HEK293 (cell line): ENCODE measurements around the gene DIO1.

Experiments
- GLIS1 ChIP-seq: fragments of 450-650 bp; formaldehyde crosslinking; IDR thresholded peaks from 2 replicates; pipeline ENCODE4 v1.5.1; 2016; ENCODE audit warnings: missing biosample characterization, missing genetic modification characterization
- KLF1 ChIP-seq: fragments of 450-650 bp; formaldehyde crosslinking; IDR thresholded peaks from 2 replicates; pipeline ENCODE4 v1.5.1; 2016; ENCODE audit warnings: missing biosample characterization, missing genetic modification characterization
- SALL2 ChIP-seq: fragments of 450-650 bp; formaldehyde crosslinking; IDR thresholded peaks from 2 replicates; pipeline ENCODE4 v1.5.0; 2017; ENCODE audit warnings: missing biosample characterization, mild to moderate bottlenecking, missing genetic modification characterization, borderline replicate concordance
- SCRT1 ChIP-seq: fragments of 450-650 bp; formaldehyde crosslinking; IDR thresholded peaks from 2 replicates; pipeline ENCODE4 v1.5.1; 2016; ENCODE audit warnings: missing biosample characterization, missing genetic modification characterization, borderline replicate concordance
- SP3 ChIP-seq: fragments of 450-650 bp; formaldehyde crosslinking; IDR thresholded peaks from 2 replicates; pipeline ENCODE4 v1.5.1; 2016; ENCODE audit warnings: missing biosample characterization, missing genetic modification characterization
- ZBTB44 ChIP-seq: fragments of 450-650 bp; IDR thresholded peaks from 2 replicates; pipeline ENCODE4 v1.5.1; 2018; ENCODE audit warnings: missing biosample characterization, mild to moderate bottlenecking, missing genetic modification characterization
- ZNF133 ChIP-seq: fragments of 450-650 bp; formaldehyde crosslinking; IDR thresholded peaks from 2 replicates; pipeline ENCODE4 v1.5.1; 2016; ENCODE audit warnings: missing biosample characterization, missing genetic modification characterization
- ZNF140 ChIP-seq: fragments of 450-650 bp; formaldehyde crosslinking; IDR thresholded peaks from 2 replicates; pipeline ENCODE4 v1.5.1; 2016; ENCODE audit warnings: missing biosample characterization, missing genetic modification characterization
- ZNF174 ChIP-seq: fragments of 450-650 bp; formaldehyde crosslinking; IDR thresholded peaks from 2 replicates; pipeline ENCODE4 v1.5.0; 2017; ENCODE audit warnings: missing biosample characterization, mild to moderate bottlenecking, missing genetic modification characterization
- ZNF248 ChIP-seq: fragments of 450-650 bp; formaldehyde crosslinking; IDR thresholded peaks from 2 replicates; pipeline ENCODE4 v1.5.1; 2017; ENCODE audit warnings: missing biosample characterization, missing genetic modification characterization
- ZNF274 ChIP-seq, 2 experiments: fragments of 200-500 bp in 1 of 2; fragments of 450-650 bp in 1 of 2; sonication (Bioruptor generic) in 1 of 2; formaldehyde crosslinking in 1 of 2; IDR thresholded peaks; 2 replicates each; pipeline versions ENCODE4 v1.5.1 to v1.6.1; 2014 to 2016; ENCODE audit warnings: borderline replicate concordance in 1 of 2, inconsistent platforms in 1 of 2, low read length in 1 of 2, missing biosample characterization in 1 of 2, missing genetic modification characterization in 1 of 2
- ZNF324 ChIP-seq: fragments of 450-650 bp; formaldehyde crosslinking; IDR thresholded peaks from 2 replicates; pipeline ENCODE4 v1.5.1; 2016; ENCODE audit warnings: missing biosample characterization, missing genetic modification characterization
- ZNF341 ChIP-seq: fragments of 450-650 bp; formaldehyde crosslinking; IDR thresholded peaks from 2 replicates; pipeline ENCODE4; 2016; ENCODE audit warnings: low read depth, missing biosample characterization, missing genetic modification characterization
- ZNF473 ChIP-seq: fragments of 450-650 bp; formaldehyde crosslinking; IDR thresholded peaks from 2 replicates; pipeline ENCODE4 v1.5.1; 2017; ENCODE audit warnings: missing biosample characterization, missing genetic modification characterization
- ZNF513 ChIP-seq: fragments of 450-650 bp; IDR thresholded peaks from 2 replicates; pipeline ENCODE4 v1.5.1; 2018; ENCODE audit warnings: missing biosample characterization, missing genetic modification characterization
- ZNF529 ChIP-seq: fragments of 450-650 bp; formaldehyde crosslinking; IDR thresholded peaks from 2 replicates; pipeline ENCODE4 v1.5.1; 2017; ENCODE audit warnings: missing genetic modification characterization, missing biosample characterization; ENCODE audit not compliant: insufficient replicate concordance
- ZNF544 ChIP-seq: fragments of 450-650 bp; formaldehyde crosslinking; IDR thresholded peaks from 2 replicates; pipeline ENCODE4 v1.5.0; 2017; ENCODE audit warnings: missing biosample characterization, missing genetic modification characterization
- ZNF610 ChIP-seq: fragments of 450-650 bp; formaldehyde crosslinking; IDR thresholded peaks from 2 replicates; pipeline ENCODE4 v1.5.1; 2016; ENCODE audit warnings: missing biosample characterization, missing genetic modification characterization, borderline replicate concordance
- ZNF621 ChIP-seq: fragments of 450-650 bp; formaldehyde crosslinking; IDR thresholded peaks from 2 replicates; pipeline ENCODE4 v1.5.1; 2017; ENCODE audit warnings: missing biosample characterization, missing genetic modification characterization
- ZNF624 ChIP-seq: fragments of 450-650 bp; formaldehyde crosslinking; IDR thresholded peaks from 2 replicates; pipeline ENCODE4 v1.5.1; 2017; ENCODE audit warnings: missing biosample characterization, missing genetic modification characterization
- ZNF639 ChIP-seq: fragments of 450-650 bp; formaldehyde crosslinking; IDR thresholded peaks from 2 replicates; pipeline ENCODE4 v1.5.1; 2016; ENCODE audit warnings: missing biosample characterization, missing genetic modification characterization
- ZNF707 ChIP-seq: fragments of 450-650 bp; formaldehyde crosslinking; IDR thresholded peaks from 2 replicates; pipeline ENCODE4 v1.5.1; 2016; ENCODE audit warnings: missing biosample characterization, missing genetic modification characterization
- ZNF776 ChIP-seq: fragments of 450-650 bp; formaldehyde crosslinking; IDR thresholded peaks from 2 replicates; pipeline ENCODE4 v1.5.0; 2017; ENCODE audit warnings: missing biosample characterization, missing genetic modification characterization, borderline replicate concordance
- ZNF777 ChIP-seq: fragments of 450-650 bp; formaldehyde crosslinking; IDR thresholded peaks from 2 replicates; pipeline ENCODE4 v1.5.1; 2017; ENCODE audit warnings: missing biosample characterization, missing genetic modification characterization, borderline replicate concordance
- ZNF837 ChIP-seq: fragments of 450-650 bp; formaldehyde crosslinking; IDR thresholded peaks from 2 replicates; pipeline ENCODE4 v1.5.1; 2016; ENCODE audit warnings: missing biosample characterization, missing genetic modification characterization
- TF ChIP-seq, protein P1 (sequence below): fragments of 450-650 bp; formaldehyde crosslinking; IDR thresholded peaks from 2 replicates; pipeline ENCODE4 v1.5.1; 2016; ENCODE audit warnings: missing biosample characterization, missing genetic modification characterization, borderline replicate concordance
- TF ChIP-seq, protein P2 (sequence below): fragments of 450-650 bp; formaldehyde crosslinking; IDR thresholded peaks from 2 replicates; pipeline ENCODE4 v1.5.1; 2016; ENCODE audit warnings: missing biosample characterization, missing genetic modification characterization
- TF ChIP-seq, protein P3 (sequence below): fragments of 450-650 bp; formaldehyde crosslinking; IDR thresholded peaks from 2 replicates; pipeline ENCODE4 v1.5.1; 2017; ENCODE audit warnings: missing biosample characterization, missing genetic modification characterization

The DIO1 gene

GRCh38 chr1:53946252-53947171 lies 52.5 kb downstream of the DIO1 start, which contains the start of gene LRRC42 (continued):
- TF ChIP-seq, protein P1, sequence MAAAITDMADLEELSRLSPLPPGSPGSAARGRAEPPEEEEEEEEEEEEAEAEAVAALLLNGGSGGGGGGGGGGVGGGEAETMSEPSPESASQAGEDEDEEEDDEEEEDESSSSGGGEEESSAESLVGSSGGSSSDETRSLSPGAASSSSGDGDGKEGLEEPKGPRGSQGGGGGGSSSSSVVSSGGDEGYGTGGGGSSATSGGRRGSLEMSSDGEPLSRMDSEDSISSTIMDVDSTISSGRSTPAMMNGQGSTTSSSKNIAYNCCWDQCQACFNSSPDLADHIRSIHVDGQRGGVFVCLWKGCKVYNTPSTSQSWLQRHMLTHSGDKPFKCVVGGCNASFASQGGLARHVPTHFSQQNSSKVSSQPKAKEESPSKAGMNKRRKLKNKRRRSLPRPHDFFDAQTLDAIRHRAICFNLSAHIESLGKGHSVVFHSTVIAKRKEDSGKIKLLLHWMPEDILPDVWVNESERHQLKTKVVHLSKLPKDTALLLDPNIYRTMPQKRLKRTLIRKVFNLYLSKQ (tag by site-specific recombination): no peak
- TF ChIP-seq, protein P2, sequence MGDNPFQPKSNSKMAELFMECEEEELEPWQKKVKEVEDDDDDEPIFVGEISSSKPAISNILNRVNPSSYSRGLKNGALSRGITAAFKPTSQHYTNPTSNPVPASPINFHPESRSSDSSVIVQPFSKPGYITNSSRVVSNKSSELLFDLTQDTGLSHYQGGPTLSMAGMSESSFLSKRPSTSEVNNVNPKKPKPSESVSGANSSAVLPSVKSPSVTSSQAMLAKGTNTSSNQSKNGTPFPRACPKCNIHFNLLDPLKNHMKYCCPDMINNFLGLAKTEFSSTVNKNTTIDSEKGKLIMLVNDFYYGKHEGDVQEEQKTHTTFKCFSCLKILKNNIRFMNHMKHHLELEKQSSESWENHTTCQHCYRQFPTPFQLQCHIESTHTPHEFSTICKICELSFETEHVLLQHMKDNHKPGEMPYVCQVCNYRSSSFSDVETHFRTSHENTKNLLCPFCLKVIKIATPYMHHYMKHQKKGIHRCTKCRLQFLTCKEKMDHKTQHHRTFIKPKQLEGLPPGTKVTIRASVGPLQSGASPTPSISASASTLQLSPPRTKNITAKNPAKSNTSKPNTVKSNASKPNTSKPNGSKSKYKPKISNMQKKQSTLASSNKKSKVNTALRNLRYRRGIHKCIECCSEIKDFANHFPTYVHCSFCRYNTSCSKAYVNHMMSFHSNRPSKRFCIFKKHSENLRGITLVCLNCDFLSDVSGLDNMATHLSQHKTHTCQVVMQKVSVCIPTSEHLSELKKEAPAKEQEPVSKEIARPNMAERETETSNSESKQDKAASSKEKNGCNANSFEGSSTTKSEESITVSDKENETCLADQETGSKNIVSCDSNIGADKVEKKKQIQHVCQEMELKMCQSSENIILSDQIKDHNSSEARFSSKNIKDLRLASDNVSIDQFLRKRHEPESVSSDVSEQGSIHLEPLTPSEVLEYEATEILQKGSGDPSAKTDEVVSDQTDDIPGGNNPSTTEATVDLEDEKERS (tag by site-specific recombination): no peak
- 0 out of 2 replicates have a peak, but pooled peaks have one; percentile 67 for TF ChIP-seq ZNF624
- TF ChIP-seq SALL2 (tag by site-specific recombination): no peak
- TF ChIP-seq ZNF140 (tag by site-specific recombination): no peak
- TF ChIP-seq SP3 (tag by site-specific recombination): 0 out of 2 replicates have a peak, but pooled peaks have one; percentile 7
- TF ChIP-seq ZNF610: no peak
- TF ChIP-seq ZNF544 (tag by site-specific recombination): no peak
- no peak for TF ChIP-seq ZNF621
- TF ChIP-seq ZBTB44: no peak
- TF ChIP-seq ZNF777 (tag by site-specific recombination): no peak
- no peak for TF ChIP-seq ZNF776 (tag by site-specific recombination)
- no peak for TF ChIP-seq ZNF133 (tag by site-specific recombination)
- TF ChIP-seq ZNF837 (tag by site-specific recombination): no peak
- TF ChIP-seq ZNF324: no peak
- no peak for TF ChIP-seq ZNF174 (tag by site-specific recombination)
- 0 out of 2 replicates have a peak, but pooled peaks have one; percentile 53 for TF ChIP-seq ZNF473 (tag by site-specific recombination)
- TF ChIP-seq ZNF341: no peak
- TF ChIP-seq, protein P3, sequence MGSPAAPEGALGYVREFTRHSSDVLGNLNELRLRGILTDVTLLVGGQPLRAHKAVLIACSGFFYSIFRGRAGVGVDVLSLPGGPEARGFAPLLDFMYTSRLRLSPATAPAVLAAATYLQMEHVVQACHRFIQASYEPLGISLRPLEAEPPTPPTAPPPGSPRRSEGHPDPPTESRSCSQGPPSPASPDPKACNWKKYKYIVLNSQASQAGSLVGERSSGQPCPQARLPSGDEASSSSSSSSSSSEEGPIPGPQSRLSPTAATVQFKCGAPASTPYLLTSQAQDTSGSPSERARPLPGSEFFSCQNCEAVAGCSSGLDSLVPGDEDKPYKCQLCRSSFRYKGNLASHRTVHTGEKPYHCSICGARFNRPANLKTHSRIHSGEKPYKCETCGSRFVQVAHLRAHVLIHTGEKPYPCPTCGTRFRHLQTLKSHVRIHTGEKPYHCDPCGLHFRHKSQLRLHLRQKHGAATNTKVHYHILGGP (tag by site-specific recombination): 0 out of 2 replicates have a peak, but pooled peaks have one; percentile 7
- no peak for TF ChIP-seq GLIS1 (tag by site-specific recombination)
- peak; percentile 59 for TF ChIP-seq KLF1 (tag by site-specific recombination)
- TF ChIP-seq ZNF248: no peak
- TF ChIP-seq ZNF513 (tag by site-specific recombination): no peak
- TF ChIP-seq ZNF707 (tag by site-specific recombination): no peak
- TF ChIP-seq SCRT1 (tag by site-specific recombination): no peak
- no peak for TF ChIP-seq ZNF529
- no peak for TF ChIP-seq ZNF639 (tag by site-specific recombination)
- TF ChIP-seq ZNF274 (IDR thresholded peaks at IDR 0.05; ENCODE audit: low read length): no peak
- TF ChIP-seq ZNF274 (tag by site-specific recombination; IDR thresholded peaks at IDR 0.05; ENCODE audit: borderline replicate concordance): no peak
